GM21576 (cell line): ENCODE measurements around the gene TMEM131.
"Not testable (repeated sequence)": the region's sequence is repeated elsewhere in the genome, so short reads cannot be mapped to it uniquely, and the experiment has no call there.

Experiments
- ATAC-seq: cut with Tn5 transposase; IDR thresholded peaks from one replicate; pipeline ENCODE4 v1.9.1; 2021; ENCODE audit warnings: mild to moderate bottlenecking, moderate library complexity; ENCODE audit not compliant: unreplicated experiment

The TMEM131 gene

DNA sequence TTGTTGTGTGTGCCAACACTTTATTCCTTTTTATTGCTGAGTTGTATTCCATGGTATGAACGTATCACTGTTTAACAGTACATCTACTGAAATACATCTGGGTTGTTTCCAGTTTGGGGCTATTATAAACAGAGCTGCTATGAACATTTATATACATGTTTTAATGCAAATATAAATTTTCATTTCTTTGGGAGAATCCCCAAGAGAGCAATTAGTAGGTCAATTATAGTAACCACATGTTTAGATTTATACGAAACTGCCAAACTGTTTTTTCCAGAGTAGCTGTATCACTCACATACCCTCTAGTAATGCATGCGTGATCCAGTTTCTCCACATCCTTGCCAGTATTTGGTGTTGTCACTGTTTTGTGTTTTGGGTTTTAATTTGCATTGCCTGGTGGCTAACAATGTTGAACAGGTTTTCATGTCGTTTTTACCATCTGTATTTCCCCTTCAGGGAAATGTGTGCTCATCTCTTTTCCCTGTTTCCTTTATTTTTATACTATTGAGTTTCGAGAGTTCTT, 81.0 kb downstream of the TMEM131 start:
- ATAC-seq: no peak

DNA sequence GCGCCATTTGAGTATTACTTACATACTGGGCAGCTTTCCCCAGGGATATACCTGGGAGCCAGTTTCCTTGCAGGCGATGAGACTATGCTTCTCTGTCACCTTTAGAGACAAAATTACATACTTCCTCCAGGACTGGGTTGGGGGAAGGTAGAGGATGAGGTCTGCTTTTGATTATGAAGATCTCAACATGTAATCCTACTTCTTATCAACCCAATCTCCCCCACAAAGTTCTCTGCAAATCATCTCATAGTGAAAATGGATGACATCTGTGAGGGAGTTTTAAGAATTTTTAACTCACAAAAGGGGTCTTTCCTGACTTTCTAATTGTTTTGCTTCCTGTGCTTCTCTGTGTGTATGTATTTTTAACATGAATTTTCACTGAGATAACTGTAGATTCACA, 81.9 kb downstream of the TMEM131 start:
- no peak for ATAC-seq

DNA sequence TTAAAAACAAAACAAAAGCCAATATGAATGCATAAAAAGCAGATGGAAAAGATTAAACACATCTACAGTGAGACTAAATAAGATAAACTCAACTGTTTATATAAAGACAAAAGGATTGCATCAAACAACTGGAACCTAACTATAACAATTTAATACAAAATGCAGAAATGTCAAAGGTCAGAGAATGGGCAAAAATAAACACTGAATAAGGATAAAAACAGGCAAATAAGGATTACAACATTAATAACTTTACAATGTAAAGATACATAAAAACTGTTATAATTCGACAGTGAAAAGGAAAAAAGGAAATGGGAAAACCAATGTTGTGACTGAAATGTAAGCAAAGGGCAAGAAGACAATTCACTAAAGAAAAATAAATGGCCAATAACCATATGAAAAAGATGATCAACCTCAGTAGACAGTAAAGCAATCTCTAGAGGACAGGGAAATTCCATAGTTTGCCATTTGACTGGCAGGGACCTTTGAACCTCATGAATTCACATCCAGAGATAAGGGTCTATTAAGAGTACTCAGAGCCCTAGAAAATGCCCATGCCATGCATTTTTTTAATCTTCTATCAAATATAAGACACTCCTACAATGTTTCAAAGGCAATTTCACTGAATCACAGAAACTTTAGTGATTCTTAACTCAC, 83.7 kb downstream of the TMEM131 start:
- no peak for ATAC-seq

DNA sequence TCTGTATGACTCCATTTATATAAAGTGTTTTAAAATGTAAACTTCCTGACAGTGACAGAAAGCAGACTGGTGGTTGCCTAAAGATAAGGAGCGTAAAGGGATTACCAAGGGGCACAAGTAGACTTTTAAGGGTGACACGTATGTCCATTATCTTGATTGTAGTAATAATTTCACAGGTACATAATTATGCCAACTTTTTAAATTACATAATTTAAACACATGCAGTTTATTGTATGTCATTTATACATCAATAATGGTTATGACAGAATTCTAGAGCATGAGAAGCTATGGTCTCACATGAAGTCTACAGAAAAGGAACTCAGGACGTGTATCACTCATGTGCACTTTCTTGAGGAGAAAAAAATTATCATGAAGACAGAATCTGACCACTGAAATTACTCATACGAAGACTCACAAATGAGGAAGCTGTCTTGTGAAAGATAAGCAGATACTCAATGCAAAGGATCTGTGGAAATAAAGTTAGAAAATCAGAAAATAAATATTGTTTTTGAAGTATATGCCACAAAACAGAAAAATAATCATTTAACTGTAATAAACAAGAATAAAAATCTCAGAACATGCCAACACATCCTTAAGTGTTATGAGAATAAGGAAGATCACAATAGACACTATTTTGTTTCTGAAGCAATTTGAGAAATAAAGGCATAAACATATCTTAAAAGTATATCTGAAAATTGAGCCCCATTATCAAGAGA, 84.4 kb downstream of the TMEM131 start:
- peak; percentile 57 for ATAC-seq

DNA sequence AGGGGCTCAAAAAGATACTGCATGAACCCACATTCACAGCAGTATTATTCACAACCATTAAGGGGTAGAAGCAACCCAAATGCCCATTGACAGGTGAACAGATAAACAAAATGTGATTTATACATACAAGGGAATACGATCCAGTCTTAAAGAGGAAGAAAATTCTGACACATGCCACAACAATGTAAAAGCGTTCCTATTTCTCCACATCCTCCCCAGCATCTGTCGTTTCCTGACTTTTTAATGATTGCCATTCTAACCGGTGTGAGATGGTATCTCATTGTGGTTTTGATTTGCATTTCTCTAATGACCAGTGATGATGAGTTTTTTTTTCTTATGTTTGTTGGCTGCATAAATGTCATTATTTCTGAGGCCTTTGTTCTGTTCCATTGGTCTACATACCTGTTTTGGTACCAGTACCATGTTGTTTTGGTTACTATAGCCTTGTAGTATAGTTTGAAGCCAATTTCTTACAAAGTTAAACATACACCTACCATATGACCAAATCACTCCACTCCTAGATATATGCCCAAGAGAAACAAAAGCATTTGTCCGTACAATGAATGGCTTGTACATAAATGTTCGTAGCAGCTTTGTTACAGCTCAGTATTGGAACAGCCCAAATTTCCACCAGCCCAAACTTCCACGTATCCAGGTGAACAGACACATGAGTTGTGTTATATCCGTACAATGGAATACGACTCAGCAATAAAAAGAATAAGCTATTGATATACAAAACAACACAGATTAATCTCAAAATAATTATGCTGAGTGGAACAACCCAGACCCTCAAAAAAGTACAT, 85.1 kb downstream of the TMEM131 start:
- no peak for ATAC-seq

DNA sequence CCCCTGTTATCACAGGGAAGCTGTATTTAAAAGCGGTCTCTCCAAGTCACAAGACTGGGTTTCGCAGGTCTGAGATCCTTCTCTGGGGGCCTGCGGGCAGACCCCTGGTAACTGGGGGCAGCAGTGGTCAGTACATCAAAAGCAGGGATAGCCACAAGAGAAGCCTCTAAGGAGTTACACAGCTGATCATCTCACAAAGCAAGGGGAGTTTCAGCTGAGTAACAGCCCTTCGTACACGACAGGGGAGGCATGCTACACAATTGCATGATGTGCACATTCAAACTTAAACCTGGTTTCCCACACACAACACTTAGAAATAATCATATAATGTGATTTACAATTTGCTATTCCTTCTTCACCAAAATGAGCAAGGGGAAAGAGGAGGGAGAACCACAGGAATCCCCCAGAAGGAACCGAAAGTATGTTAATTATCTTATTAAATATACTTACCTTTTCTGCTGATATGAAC, 87.5 kb downstream of the TMEM131 start:
- no peak for ATAC-seq

DNA sequence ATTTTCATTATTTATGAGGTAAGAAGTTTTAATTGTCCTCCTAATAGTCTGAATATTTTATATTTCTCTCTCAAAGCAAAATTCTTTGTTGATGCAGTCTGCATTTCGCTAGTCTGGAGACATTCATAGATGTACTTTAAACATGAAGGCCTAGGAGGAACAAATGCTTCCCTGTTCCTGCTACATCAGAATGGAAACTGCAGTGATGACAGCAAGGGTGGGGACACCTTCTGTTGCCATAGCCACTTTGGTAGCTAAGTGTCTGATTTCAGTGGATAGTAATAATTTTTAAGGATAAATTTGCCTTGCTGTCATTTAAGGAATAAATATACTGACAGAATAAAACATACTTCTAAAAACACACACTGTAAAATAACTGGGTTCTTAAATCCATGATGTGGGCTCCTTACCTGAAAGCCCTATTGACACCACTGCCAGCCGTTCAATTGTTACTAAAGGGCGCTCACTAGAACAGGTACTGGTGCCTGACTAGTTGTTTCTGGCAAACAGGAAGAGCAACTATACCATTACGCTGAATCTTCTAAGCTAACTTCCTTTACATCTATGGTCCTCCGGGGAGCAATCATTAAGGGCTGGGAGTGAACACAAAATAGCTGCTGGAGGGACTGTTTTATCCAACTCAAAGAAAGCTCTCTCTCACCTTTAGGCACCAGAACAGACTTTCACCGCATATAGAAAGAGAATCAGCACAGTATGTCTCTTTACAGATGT, 88.2 kb downstream of the TMEM131 start:
- no peak for ATAC-seq

DNA sequence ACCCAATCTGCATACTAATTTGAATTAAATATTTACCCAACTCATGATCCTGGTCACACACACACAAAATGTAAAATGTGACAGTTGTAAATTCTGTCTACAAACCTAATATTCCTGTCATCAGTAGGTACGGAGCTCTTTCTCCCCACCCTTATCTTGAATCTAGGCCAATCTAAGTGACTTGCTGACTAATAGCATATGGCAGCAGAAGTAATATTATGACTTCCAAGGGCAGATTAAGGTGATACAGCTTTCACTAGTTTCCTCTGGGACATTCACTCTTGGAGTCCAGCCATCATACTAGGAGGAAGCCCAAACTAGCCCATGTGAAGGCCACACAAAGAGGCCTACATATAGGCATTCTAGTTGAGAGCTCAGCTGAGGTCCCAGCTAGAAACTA, 89.4 kb downstream of the TMEM131 start:
- no peak for ATAC-seq

DNA sequence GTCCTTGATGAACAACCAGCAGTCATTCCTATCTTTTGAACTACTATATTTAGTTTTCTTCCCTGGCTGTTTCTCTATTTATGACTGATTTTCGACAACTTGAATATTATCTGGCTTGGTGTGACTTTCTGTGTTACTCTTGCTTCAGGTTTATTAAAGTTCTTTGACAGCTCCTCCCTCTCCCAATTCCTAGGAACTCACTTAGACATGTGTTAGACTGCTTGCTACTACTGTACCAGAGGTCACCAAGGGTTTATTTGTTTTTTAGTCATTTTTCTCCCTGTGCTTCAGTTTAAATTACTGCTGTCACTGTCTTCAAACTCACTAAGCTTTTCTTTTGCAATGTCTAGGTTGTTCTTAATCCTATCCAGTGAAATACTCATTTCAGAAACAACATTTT, 90.5 kb downstream of the TMEM131 start:
- ATAC-seq: no peak

DNA sequence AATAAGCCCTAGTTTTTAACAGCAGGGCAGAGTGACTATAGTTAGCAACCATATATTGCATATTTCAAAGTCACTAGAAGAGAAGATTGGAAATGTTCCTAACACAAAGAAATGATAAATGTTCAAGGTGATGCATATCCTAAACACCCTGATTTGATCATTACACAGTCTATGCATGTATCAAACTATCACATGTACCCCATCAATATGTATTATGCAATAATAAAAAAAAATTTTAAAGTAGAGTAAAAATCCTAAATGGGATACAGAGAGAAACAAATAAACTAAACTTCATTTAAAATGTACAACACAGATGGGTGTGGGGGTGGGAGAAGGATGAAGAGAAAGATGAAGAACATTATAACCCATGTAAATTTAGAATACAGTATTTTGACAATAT, 93.9 kb downstream of the TMEM131 start:
- no peak for ATAC-seq

DNA sequence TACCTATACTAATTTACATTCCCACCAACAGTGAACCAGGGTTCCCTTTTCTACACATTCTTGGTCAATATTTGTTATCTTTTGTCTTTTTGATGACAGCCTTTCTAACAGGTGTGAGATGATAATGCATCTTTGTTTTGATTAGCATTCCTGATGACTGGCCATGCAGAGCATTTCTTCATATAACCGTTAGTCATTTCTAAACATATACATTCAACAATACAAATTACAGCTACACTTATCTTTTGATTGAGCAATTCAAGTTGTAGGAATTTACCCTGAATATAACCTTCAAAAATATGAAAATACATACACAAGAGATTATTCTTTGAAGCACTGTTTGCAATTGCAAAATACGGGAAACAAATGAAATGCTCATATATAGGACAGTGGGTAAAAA, 94.9 kb downstream of the TMEM131 start:
- no peak for ATAC-seq

DNA sequence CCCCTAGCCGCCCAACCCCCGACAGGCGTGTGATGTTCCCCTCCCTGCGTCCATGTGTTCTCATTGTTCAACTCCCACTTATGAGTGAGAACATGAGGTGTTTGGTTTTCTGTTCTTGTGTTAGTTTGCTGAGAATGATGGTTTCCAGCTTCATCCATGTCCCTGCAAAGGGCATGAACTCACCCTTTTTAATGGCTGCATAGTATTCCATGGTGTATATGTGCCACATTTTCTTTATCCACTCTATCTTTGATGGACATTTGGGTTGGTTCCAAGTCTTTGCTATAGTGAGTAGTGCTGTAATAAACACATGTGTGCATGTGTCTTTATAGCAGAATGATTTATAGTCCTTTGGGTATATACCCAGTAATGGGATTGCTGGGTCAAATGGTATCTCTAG, 102.7 kb downstream of the TMEM131 start:
- ATAC-seq: not testable (repeated sequence)

DNA sequence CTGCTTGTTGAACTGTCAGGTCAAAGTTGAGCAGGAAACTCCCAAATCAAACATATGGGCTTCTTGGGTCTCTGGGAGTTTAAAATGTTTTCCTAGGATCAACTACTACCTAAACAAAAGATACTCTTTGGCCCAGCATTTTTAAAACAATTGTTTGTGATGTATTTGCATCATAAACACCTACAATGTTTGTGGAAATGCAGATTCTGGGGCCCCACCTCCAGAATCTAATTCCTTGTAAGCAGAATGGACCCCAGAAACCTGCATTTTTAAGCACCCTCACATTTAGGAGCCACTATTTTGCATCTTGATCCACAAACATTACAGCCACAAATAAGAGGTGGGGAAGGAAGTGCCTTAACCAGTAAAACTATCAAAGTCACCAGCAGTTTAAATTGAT, 104.1 kb downstream of the TMEM131 start:
- ATAC-seq: no peak

DNA sequence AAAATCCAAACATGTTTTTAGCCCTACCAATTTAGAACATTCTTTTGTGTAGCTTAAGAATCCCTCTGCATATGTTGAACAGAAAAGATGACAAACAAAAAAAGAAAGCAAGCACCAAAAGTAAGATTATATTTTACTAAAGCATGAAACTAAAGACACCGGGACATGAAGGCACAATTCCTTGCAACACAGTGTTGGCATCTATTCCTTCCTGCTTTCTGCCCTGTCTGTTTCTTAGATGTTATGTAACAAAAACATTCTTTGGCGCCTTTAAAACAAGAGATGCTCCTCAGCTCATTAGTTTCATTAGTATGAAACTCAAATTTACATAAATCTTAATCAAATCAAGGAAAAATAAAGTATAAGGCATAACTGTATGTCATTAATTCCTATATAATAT, 106.6 kb downstream of the TMEM131 start:
- ATAC-seq: no peak

DNA sequence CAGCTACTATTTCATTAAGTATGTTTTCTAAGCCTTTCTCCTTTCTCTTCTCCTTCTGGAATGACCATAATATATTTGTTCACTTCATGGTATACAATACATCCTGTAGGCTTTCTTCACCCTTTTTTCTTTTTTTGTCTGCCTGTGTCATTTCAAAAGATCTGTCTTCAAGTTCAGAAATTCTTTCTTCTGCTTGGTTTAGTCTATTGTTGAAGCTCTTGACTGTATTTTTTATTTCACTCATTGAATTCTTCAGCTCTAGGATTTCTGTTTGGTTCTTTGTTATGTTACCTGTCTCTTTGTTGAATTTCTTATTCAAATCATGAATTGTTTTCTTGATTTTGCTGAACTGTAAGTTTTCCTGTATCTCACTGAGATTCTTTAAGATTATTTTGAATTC, 109.9 kb downstream of the TMEM131 start:
- ATAC-seq: no peak

DNA sequence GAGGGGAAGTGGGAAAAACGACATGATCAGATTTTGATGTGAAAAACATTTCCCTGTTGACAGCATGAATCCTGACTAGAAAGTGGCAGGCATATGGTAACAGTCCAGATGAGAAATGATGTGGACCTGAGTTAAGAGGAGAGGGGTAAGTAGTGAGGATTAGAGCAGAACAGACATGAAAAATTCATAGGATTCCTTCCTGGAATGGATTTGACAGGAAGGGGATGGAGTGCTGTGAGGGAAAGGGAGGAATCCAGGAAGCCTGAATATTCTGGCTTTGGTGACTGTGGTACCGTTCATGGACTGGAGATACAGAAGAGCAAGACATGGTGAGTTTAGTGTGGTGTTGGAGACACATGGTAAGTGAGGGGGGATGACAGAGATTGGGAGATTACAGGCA, 115.4 kb downstream of the TMEM131 start:
- no peak for ATAC-seq

DNA sequence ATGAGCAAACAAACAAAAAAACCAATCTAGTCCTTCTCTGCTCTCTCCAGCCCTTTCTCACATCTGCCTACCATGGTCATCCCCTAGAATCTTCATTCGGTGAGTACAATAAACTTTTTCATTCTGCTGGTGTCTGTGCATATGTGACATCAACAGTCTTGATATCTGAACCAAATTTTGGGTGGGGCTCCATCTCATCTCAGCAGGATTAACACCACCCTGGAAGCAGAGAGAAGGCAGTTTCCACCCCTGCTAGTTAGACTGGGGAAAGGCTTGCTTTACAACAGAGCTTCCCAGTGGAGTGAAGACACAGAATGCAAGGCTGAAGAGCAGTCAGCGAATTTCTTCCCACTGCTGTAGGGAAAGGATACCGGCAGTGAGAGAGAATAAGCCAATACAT, 116.9 kb downstream of the TMEM131 start:
- no peak for ATAC-seq

DNA sequence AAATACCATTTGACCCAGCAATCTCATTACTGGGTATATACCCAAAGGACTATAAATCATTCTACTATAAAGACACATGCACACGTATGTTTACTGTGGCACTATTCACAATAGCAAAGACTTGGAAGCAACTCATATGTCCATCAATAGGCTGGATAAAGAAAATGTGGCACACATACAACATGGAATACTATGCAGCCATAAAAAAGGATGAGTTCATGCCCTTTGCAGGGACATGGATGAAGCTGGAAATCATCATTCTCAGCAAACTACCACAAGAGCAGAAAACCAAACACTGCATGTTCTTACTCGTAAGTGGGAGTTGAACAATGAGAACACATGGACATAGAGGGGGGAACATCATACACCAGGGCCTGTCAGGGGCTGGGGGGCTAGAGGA, 117.4 kb downstream of the TMEM131 start:
- ATAC-seq: not testable (repeated sequence)

DNA sequence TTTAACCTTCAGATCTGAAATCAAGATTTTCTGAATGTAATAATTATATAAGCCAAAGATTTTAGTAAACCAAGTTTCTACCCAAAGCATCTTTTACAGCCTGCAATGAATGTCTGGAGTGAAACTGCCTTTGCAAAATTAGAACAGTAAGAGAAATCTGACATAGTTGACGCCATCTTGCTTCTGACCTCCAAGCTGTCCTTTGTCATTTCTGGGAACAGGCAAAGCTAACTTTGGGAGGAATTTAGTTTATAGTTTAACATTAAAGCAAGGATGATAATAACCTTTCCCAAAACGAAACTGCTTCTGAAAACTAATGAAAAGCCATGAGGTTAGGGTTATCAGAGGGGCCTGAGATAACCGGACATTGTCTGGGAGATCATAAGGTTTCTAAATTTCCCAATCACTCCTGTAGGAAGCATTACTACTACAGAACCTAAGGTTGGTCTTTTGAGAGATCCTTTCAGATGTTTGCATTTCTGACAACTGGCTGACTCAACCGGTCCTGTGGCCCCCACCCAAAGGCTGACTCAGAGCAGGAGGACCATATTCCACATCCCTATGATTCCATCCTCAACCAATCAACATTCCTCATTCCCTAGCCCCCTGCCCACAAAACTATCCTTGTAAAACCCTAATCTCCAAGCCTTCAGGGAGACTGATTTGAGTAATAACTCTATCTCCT, 124.5 kb downstream of the TMEM131 start:
- ATAC-seq: no peak

DNA sequence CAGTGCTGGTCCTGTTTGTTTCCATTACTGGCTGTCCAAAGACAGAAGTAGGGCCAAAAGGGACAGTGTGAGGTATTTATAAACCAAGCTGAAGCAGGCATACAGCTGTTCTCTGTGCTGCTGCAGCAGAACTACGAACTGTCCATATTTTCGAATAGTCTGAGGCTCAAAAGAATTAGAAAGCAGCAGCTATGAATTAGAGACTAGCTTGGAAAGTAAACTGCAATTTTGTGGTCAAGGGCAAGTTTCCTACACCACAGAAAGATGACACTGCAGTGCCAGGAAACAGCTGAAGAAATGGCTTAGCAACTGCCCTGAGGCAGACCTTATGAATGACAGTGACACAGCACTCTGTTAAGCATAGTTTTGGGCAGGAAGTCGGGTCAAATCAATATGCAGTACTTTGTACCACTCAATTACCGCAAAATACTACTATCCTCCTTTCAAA, 125.3 kb downstream of the TMEM131 start:
- ATAC-seq: peak; percentile 98
